Esophagus squamous epithelium (tissue), 5 donors: ENCODE data around the gene CFAP74. TPM values are rescaled to one million over a fixed set of nuclear protein-coding genes. Genes with fewer than 3 reads are reported as not detected.

Experiments
- DNase-seq: peaks from one replicate; lab custom pipeline; 2025; lab: John Stamatoyannopoulos, UW
- H3K27ac ChIP-seq, 4 donors: fragments of 200-600 bp; sonication (generic); one replicate each; pipeline ENCODE4 v1.5.1; 2016 to 2019; ENCODE audit warnings: mild to moderate bottlenecking in 1 of 4
- H3K27me3 ChIP-seq, 4 donors: fragments of 200-600 bp; sonication (generic); 1 replicate in 3 of 4; 2 replicates in 1 of 4; pipeline versions ENCODE4 v1.5.1 to v1.6.0; 2017 to 2021; ENCODE audit warnings: antibody characterized with exemption in 1 of 4
- H3K36me3 ChIP-seq, 3 donors: fragments of 200-600 bp; sonication (generic); one replicate each; pipeline ENCODE4 v1.5.1; 2016 to 2019
- H3K4me1 ChIP-seq, 3 donors: fragments of 200-600 bp; sonication (generic); one replicate each; pipeline ENCODE4 v1.5.1; 2017 to 2019
- H3K4me3 ChIP-seq, 4 donors: fragments of 200-600 bp; sonication (generic); 1 replicate in 3 of 4; 2 replicates in 1 of 4; pipeline ENCODE4 v1.5.1; 2016 to 2019; ENCODE audit warnings: mild to moderate bottlenecking in 2 of 4, moderate library complexity in 1 of 4
- H3K9me3 ChIP-seq, 3 donors: fragments of 200-600 bp; sonication (generic); one replicate each; pipeline ENCODE4 v1.5.1; 2016 to 2019
- CTCF ChIP-seq, 6 experiments: fragments of 450-650 bp in 4 of 6; fragments of 200-600 bp in 2 of 6; sonication (generic) in 2 of 6; IDR thresholded peaks; one replicate each; pipeline ENCODE4 v1.5.1; 2016 to 2019; ENCODE audit warnings: antibody characterized with exemption in 6 of 6, mild to moderate bottlenecking in 4 of 6, moderate library complexity in 4 of 6
- POLR2A ChIP-seq, 4 donors: fragments of 450-650 bp; IDR thresholded peaks; one replicate each; pipeline ENCODE4 v1.6.1; 2017; ENCODE audit warnings: antibody characterized with exemption in 4 of 4, mild to moderate bottlenecking in 4 of 4, moderate library complexity in 3 of 4
- WGBS, 2 donors: methylation state at CpG; one replicate each; pipeline ENCODE4 v1.1.5; 2018; 5-methylcytosine and 5-hydroxymethylcytosine counted together
- intact Hi-C: fragments of 100-400 bp; cut with DNase I; formaldehyde crosslinking; loops from one replicate; pipeline ENCODE4 v1.15.0; 2022
- total RNA-seq, 4 donors: library from RNA; depleted of rRNA; stranded (reverse); fragments of >200 nt; gene quantifications; one replicate each; pipeline ENCODE4 v1.1.0, GENCODE V29; 2016
- donor health status: DM: yes; HTN: yes; CAD: no.

CFAP74 gene
- total RNA-seq, 4 donors from 2014 or later, result not detected

GRCh38 chr1:2014741-2015735 is 11.5 kb upstream of the CFAP74 start:
- H3K36me3 ChIP-seq, result no peaks in the 10 kb centered on the region
- H3K27me3 ChIP-seq, result peaks cover under 1 to 72% (median 7%) of the 10 kb centered on the region in 4 donors
- 50 to 52% methylated on average over 20 to 24 of the region's 34 CpGs for WGBS, 2 donors
- H3K4me3 ChIP-seq, result no peak overlapping the region
- TF ChIP-seq CTCF (IDR thresholded peaks at IDR 0.05), result no peak
- TF ChIP-seq POLR2A (IDR thresholded peaks at IDR 0.05), result no peak
- peaks cover 0 to 21% (median 8%) of the 10 kb centered on the region in 3 donors for H3K4me1 ChIP-seq
- no peak overlapping the region for H3K27ac ChIP-seq
- H3K9me3 ChIP-seq, result no peaks in the 10 kb centered on the region
- intact Hi-C loops, result no loop called here
- DNase-seq, result no peak

- Histone ChIP-seq H3K9me3 (no peaks in the 10 kb centered on the region), H3K27me3 (peaks cover 0 to 72% (median 1%) of the 10 kb centered on the region in 4 donors), H3K36me3 (no peaks in the 10 kb centered on the region), H3K4me1 (peaks cover 0 to 13% (median 0%) of the 10 kb centered on the region in 3 donors), H3K27ac (no peak overlapping the region), H3K4me3 (no peak overlapping the region)
- no peak for DNase-seq
- TF ChIP-seq CTCF (IDR thresholded peaks at IDR 0.05) (no peak), POLR2A (IDR thresholded peaks at IDR 0.05) (no peak)
- intact Hi-C loops, result no loop called here
- 78 to 81% methylated on average over 5 to 12 of the region's 15 CpGs for WGBS, 2 donors
These were observed 10.6 kb upstream of the CFAP74 start for GRCh38 chr1:2014181-2014580.

GRCh38 chr1:2009101-2010053 is 5.8 kb upstream of the CFAP74 start:
- intact Hi-C loops, result no loop called here
- no peak for DNase-seq
- no peak for TF ChIP-seq CTCF (IDR thresholded peaks at IDR 0.05)
- no peak for TF ChIP-seq POLR2A (IDR thresholded peaks at IDR 0.05)
- peaks cover 0 to 69% (median 0%) of the 10 kb centered on the region in 4 donors for H3K27me3 ChIP-seq
- no peaks in the 10 kb centered on the region for H3K4me1 ChIP-seq
- 81 to 82% methylated on average over 17 to 25 of the region's 27 CpGs for WGBS, 2 donors
- H3K27ac ChIP-seq, result no peak overlapping the region
- H3K9me3 ChIP-seq, result no peaks in the 10 kb centered on the region
- H3K4me3 ChIP-seq, result no peak overlapping the region
- no peaks in the 10 kb centered on the region for H3K36me3 ChIP-seq

GRCh38 chr1:2004856-2005255 is 1.3 kb upstream of the CFAP74 start:
- Histone ChIP-seq H3K4me3 (no peak overlapping the region), H3K9me3 (no peaks in the 10 kb centered on the region), H3K27me3 (peaks cover 0 to 94% (median 6%) of the 10 kb centered on the region in 4 donors), H3K27ac (no peak overlapping the region), H3K36me3 (no peaks in the 10 kb centered on the region), H3K4me1 (peaks cover 0 to 14% (median 3%) of the 10 kb centered on the region in 3 donors)
- intact Hi-C loops, result no loop called here
- 67 to 76% methylated on average over 15 to 20 of the region's 21 CpGs for WGBS, 2 donors
- no peak for DNase-seq
- TF ChIP-seq POLR2A (IDR thresholded peaks at IDR 0.05) (no peak), CTCF (IDR thresholded peaks at IDR 0.05) (no peak)
